ENCODE results near the gene SLC6A1.

- TF ChIP-seq POLR2AphosphoS5 (IDR thresholded peaks at IDR 0.05) = no peak
- TF ChIP-seq, protein P1, sequence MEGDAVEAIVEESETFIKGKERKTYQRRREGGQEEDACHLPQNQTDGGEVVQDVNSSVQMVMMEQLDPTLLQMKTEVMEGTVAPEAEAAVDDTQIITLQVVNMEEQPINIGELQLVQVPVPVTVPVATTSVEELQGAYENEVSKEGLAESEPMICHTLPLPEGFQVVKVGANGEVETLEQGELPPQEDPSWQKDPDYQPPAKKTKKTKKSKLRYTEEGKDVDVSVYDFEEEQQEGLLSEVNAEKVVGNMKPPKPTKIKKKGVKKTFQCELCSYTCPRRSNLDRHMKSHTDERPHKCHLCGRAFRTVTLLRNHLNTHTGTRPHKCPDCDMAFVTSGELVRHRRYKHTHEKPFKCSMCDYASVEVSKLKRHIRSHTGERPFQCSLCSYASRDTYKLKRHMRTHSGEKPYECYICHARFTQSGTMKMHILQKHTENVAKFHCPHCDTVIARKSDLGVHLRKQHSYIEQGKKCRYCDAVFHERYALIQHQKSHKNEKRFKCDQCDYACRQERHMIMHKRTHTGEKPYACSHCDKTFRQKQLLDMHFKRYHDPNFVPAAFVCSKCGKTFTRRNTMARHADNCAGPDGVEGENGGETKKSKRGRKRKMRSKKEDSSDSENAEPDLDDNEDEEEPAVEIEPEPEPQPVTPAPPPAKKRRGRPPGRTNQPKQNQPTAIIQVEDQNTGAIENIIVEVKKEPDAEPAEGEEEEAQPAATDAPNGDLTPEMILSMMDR (IDR thresholded peaks at IDR 0.05) = no peak
- TF ChIP-seq POLR2A (IDR thresholded peaks at IDR 0.05) = no peak
These were observed 34.4 kb upstream of the SLC6A1 start for GRCh38 chr3:10957976-10958749.
